Stimulated activated CD8-positive, alpha-beta memory T cell treated with anti-CD3 and anti-CD28 coated beads, Interleukin-4, amount 100 ng/mL, for 4 hours (primary cell): ENCODE results near the gene SFXN1.
"Not testable (repeated sequence)": the region's sequence is repeated elsewhere in the genome, so short reads cannot be mapped to it uniquely, and the experiment has no call there.

ENCODE experiments used
- DNase-seq, 2 donors: peaks; one replicate each; pipeline ENCODE4 v3.0.0-alpha.2; 2020; ENCODE audit warnings: low read depth in 2 of 2, low spot score in 1 of 2

The SFXN1 gene

GRCh38 chr5:175478384-175479124 lies at the start of gene SFXN1:
TSS of gene SFXN1 (plus strand) at chr5:175478560. CDS start at chr5:175492104, 13,544 bp downstream.
- peak; percentile 56 to 60 for DNase-seq

- DNase-seq, result no peak
Observed at GRCh38 chr5:175434800-175435199, 43.6 kb upstream of the SFXN1 start.

- no peak for DNase-seq
Observed at GRCh38 chr5:175436359-175436758, 42.0 kb upstream of the SFXN1 start.

- no peak for DNase-seq
Observed at GRCh38 chr5:175438234-175438857, 40.0 kb upstream of the SFXN1 start.

- no peak for DNase-seq
Observed at GRCh38 chr5:175443514-175444059, 34.8 kb upstream of the SFXN1 start.

GRCh38 chr5:175444060-175444904 lies 34.1 kb upstream of the SFXN1 start, which contains the start of gene DRD1:
TSS of gene DRD1 (minus strand) at chr5:175444182. CDS start at chr5:175443099, 1,083 bp downstream.
- DNase-seq, result peak; percentile 8 to 17

GRCh38 chr5:175444905-175445456 lies 33.4 kb upstream of the SFXN1 start:
- DNase-seq, result no peak

- DNase-seq, result not testable (repeated sequence)
Observed at GRCh38 chr5:175446378-175446777, 32.0 kb upstream of the SFXN1 start.

GRCh38 chr5:175447571-175447970 lies 30.8 kb upstream of the SFXN1 start:
- DNase-seq, result no peak

GRCh38 chr5:175448276-175448675 lies 30.1 kb upstream of the SFXN1 start:
- DNase-seq, result no peak

- DNase-seq, result no peak
Observed at GRCh38 chr5:175452166-175452565, 26.2 kb upstream of the SFXN1 start.

GRCh38 chr5:175454338-175454737 lies 24.0 kb upstream of the SFXN1 start:
- not testable (repeated sequence) for DNase-seq

GRCh38 chr5:175456105-175456742 lies 22.1 kb upstream of the SFXN1 start:
- no peak for DNase-seq

GRCh38 chr5:175457466-175457865 lies 20.9 kb upstream of the SFXN1 start:
- no peak for DNase-seq

GRCh38 chr5:175460126-175460525 lies 18.2 kb upstream of the SFXN1 start:
- DNase-seq, result no peak

- DNase-seq, result no peak
Observed at GRCh38 chr5:175460552-175460951, 17.8 kb upstream of the SFXN1 start.

GRCh38 chr5:175461370-175461769 lies 17.0 kb upstream of the SFXN1 start:
- DNase-seq, result no peak

- DNase-seq, result no peak
Observed at GRCh38 chr5:175463641-175464040, 14.7 kb upstream of the SFXN1 start.

GRCh38 chr5:175464074-175464941 lies 14.1 kb upstream of the SFXN1 start:
- DNase-seq, result peak; percentile 20 to 49

- DNase-seq, result no peak
Observed at GRCh38 chr5:175464942-175465233, 13.5 kb upstream of the SFXN1 start.
